SK-N-SH treated with all-trans-retinoic acid at 6 μM for 48 hours (cell line): ENCODE results near the gene RIC1.

Source experiments
- ATAC-seq: fragments of 200-7000 bp; cut with Tn5 transposase; 3 replicates; pipeline ENCODE4 v1.9.1; 2020; ENCODE audit warnings: mild to moderate bottlenecking, moderate library complexity
- BACH2 ChIP-seq: fragments of 250-450 bp; sonication (Bioruptor Pico); IDR thresholded peaks from 2 replicates; pipeline ENCODE4 v1.9.0; 2021; ENCODE audit warnings: mild to moderate bottlenecking, borderline replicate concordance
- CSDC2 ChIP-seq: fragments of 250-450 bp; sonication (Bioruptor Pico); IDR thresholded peaks from 2 replicates; pipeline ENCODE4 v1.5.0; 2020; ENCODE audit warnings: mild to moderate bottlenecking, moderate library complexity
- ESRRG ChIP-seq: fragments of 250-450 bp; sonication (Bioruptor Pico); IDR thresholded peaks from 2 replicates; pipeline ENCODE4 v1.6.1; 2021; ENCODE audit warnings: mild to moderate bottlenecking
- ISL1 ChIP-seq: fragments of 250-450 bp; sonication (Bioruptor Pico); IDR thresholded peaks from 2 replicates; pipeline ENCODE4 v2.1.2; 2022; ENCODE audit warnings: mild to moderate bottlenecking, moderate library complexity
- OSR1 ChIP-seq: fragments of 250-450 bp; sonication (Bioruptor Pico); IDR thresholded peaks from 2 replicates; pipeline ENCODE4 v1.8.0; 2022; ENCODE audit warnings: moderate library complexity, mild to moderate bottlenecking, inconsistent platforms
- PPARA ChIP-seq: fragments of 250-450 bp; sonication (Bioruptor Pico); IDR thresholded peaks from 2 replicates; pipeline ENCODE4 v1.5.0; 2020; ENCODE audit warnings: mild to moderate bottlenecking, borderline replicate concordance
- RARB ChIP-seq: fragments of 250-450 bp; sonication (Bioruptor Pico); IDR thresholded peaks from 2 replicates; pipeline ENCODE4 v1.8.0; 2021; ENCODE audit warnings: mild to moderate bottlenecking, moderate library complexity
- SNAI2 ChIP-seq: fragments of 250-450 bp; sonication (Bioruptor Pico); IDR thresholded peaks from 2 replicates; pipeline ENCODE4 v1.5.0; 2020; ENCODE audit warnings: mild to moderate bottlenecking, moderate library complexity
- TCF4 ChIP-seq: fragments of 250-450 bp; sonication (Bioruptor Pico); IDR thresholded peaks from 2 replicates; pipeline ENCODE4 v1.8.0; 2021; ENCODE audit warnings: mild to moderate bottlenecking, moderate library complexity, borderline replicate concordance
- TOX ChIP-seq: fragments of 250-450 bp; sonication (Bioruptor Pico); IDR thresholded peaks from 2 replicates; pipeline ENCODE4 v1.8.0; 2021; ENCODE audit warnings: mild to moderate bottlenecking, moderate library complexity, borderline replicate concordance
- ZC3H10 ChIP-seq: fragments of 250-450 bp; sonication (Bioruptor Pico); IDR thresholded peaks from 2 replicates; pipeline ENCODE4 v1.5.1; 2021; ENCODE audit warnings: mild to moderate bottlenecking, moderate library complexity
- ZFP3 ChIP-seq: fragments of 250-450 bp; sonication (Bioruptor Pico); IDR thresholded peaks from 2 replicates; pipeline ENCODE4 v1.5.0; 2020; ENCODE audit warnings: mild to moderate bottlenecking, moderate library complexity
- ZFP30 ChIP-seq: fragments of 450-650 bp; formaldehyde crosslinking; IDR thresholded peaks from 2 replicates; pipeline ENCODE4 v1.5.0; 2022; ENCODE audit warnings: mild to moderate bottlenecking, moderate library complexity
- ZNF565 ChIP-seq: fragments of 450-650 bp; formaldehyde crosslinking; conservative IDR thresholded peaks from 2 replicates; pipeline ENCODE4 v1.5.0; 2020; ENCODE audit warnings: low read depth, mild to moderate bottlenecking, moderate library complexity
- ZNF70 ChIP-seq: fragments of 450-650 bp; formaldehyde crosslinking; IDR thresholded peaks from 2 replicates; pipeline ENCODE4 v1.5.0; 2020; ENCODE audit warnings: mild to moderate bottlenecking, moderate library complexity
- ZNF8 ChIP-seq: fragments of 450-650 bp; formaldehyde crosslinking; IDR thresholded peaks from 2 replicates; pipeline ENCODE4 v1.5.0; 2020; ENCODE audit warnings: mild to moderate bottlenecking, moderate library complexity
- TF ChIP-seq, protein P1 (sequence below): fragments of 250-450 bp; sonication (Bioruptor Pico); IDR thresholded peaks from 2 replicates; pipeline ENCODE4 v1.8.0; 2020; ENCODE audit warnings: mild to moderate bottlenecking, moderate library complexity, borderline replicate concordance
- TF ChIP-seq, protein P2 (sequence below): fragments of 250-450 bp; sonication (Bioruptor Pico); IDR thresholded peaks from 2 replicates; pipeline ENCODE4 v1.5.0; 2020; ENCODE audit warnings: mild to moderate bottlenecking, moderate library complexity
- TF ChIP-seq, protein P3 (sequence below): fragments of 250-450 bp; sonication (Bioruptor Pico); IDR thresholded peaks from 2 replicates; pipeline ENCODE4 v1.5.1; 2020; ENCODE audit warnings: low read depth, mild to moderate bottlenecking, moderate library complexity
- TF ChIP-seq, protein P4 (sequence below): fragments of 250-450 bp; sonication (Bioruptor Pico); IDR thresholded peaks from 2 replicates; pipeline ENCODE4 v1.5.1; 2021; ENCODE audit warnings: mild to moderate bottlenecking, moderate library complexity
- TF ChIP-seq, protein P5 (sequence below): fragments of 250-450 bp; sonication (Bioruptor Pico); IDR thresholded peaks from 2 replicates; pipeline ENCODE4 v1.8.0; 2021; ENCODE audit warnings: low read depth, mild to moderate bottlenecking, moderate library complexity, borderline replicate concordance

RIC1 gene

DNA sequence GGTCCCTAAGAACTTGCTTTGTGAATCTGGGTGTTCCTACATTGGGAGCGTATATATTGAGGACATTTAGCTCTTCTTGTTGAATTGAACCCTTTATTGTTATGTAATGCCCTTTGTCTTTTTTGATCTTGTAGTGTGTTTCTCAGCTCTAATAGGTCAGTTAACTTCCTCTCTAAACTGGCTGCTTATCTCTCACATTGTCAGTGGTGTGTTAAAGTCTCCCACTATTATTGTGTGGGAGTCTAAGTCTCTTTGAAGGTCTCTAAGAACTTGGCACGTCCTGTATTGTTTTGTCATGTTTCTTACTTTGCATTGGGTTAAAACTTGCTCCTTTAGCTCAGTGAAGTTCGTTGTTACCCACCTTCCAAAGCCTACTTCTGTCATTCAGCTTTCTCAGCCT lies 36.2 kb downstream of the RIC1 start:
- no peak for ATAC-seq

DNA sequence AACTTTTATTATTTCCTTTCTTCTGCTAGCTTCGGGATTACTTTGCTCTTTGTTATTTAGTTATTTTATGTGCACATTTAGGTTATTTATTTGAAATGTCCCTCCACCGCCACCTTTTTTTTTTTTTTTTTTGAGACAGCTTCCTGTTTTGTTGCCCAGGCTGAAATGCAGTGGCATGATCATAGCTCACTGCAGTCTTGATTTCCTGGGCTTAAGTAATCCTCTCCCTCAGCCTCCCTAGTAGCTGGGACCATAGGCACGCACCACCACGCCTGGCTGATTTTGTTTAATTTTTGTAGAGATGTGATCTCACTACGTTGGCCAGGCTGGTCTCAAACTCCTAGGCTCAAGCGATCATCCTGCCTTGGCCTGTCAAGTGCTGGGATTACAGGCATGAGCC lies 38.5 kb downstream of the RIC1 start:
- ATAC-seq: no peak
- TF ChIP-seq SNAI2 (no peak), PPARA (CRISPR knock-in tag) (no peak), CSDC2 (CRISPR knock-in tag) (no peak), ESRRG (no peak), ISL1 (CRISPR knock-in tag) (no peak), RARB (CRISPR knock-in tag) (no peak), ZNF565 (CRISPR knock-in tag) (no peak), TOX (CRISPR knock-in tag) (no peak), ZNF8 (CRISPR knock-in tag) (no peak), ZFP3 (no peak), ZNF70 (CRISPR knock-in tag) (no peak), OSR1 (CRISPR knock-in tag) (no peak), BACH2 (CRISPR knock-in tag) (no peak)
- TF ChIP-seq, protein P1, sequence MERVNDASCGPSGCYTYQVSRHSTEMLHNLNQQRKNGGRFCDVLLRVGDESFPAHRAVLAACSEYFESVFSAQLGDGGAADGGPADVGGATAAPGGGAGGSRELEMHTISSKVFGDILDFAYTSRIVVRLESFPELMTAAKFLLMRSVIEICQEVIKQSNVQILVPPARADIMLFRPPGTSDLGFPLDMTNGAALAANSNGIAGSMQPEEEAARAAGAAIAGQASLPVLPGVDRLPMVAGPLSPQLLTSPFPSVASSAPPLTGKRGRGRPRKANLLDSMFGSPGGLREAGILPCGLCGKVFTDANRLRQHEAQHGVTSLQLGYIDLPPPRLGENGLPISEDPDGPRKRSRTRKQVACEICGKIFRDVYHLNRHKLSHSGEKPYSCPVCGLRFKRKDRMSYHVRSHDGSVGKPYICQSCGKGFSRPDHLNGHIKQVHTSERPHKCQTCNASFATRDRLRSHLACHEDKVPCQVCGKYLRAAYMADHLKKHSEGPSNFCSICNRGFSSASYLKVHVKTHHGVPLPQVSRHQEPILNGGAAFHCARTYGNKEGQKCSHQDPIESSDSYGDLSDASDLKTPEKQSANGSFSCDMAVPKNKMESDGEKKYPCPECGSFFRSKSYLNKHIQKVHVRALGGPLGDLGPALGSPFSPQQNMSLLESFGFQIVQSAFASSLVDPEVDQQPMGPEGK (CRISPR knock-in tag): no peak
- TF ChIP-seq, protein P2, sequence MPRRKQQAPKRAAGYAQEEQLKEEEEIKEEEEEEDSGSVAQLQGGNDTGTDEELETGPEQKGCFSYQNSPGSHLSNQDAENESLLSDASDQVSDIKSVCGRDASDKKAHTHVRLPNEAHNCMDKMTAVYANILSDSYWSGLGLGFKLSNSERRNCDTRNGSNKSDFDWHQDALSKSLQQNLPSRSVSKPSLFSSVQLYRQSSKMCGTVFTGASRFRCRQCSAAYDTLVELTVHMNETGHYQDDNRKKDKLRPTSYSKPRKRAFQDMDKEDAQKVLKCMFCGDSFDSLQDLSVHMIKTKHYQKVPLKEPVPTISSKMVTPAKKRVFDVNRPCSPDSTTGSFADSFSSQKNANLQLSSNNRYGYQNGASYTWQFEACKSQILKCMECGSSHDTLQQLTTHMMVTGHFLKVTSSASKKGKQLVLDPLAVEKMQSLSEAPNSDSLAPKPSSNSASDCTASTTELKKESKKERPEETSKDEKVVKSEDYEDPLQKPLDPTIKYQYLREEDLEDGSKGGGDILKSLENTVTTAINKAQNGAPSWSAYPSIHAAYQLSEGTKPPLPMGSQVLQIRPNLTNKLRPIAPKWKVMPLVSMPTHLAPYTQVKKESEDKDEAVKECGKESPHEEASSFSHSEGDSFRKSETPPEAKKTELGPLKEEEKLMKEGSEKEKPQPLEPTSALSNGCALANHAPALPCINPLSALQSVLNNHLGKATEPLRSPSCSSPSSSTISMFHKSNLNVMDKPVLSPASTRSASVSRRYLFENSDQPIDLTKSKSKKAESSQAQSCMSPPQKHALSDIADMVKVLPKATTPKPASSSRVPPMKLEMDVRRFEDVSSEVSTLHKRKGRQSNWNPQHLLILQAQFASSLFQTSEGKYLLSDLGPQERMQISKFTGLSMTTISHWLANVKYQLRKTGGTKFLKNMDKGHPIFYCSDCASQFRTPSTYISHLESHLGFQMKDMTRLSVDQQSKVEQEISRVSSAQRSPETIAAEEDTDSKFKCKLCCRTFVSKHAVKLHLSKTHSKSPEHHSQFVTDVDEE (CRISPR knock-in tag): no peak
- TF ChIP-seq, protein P3, sequence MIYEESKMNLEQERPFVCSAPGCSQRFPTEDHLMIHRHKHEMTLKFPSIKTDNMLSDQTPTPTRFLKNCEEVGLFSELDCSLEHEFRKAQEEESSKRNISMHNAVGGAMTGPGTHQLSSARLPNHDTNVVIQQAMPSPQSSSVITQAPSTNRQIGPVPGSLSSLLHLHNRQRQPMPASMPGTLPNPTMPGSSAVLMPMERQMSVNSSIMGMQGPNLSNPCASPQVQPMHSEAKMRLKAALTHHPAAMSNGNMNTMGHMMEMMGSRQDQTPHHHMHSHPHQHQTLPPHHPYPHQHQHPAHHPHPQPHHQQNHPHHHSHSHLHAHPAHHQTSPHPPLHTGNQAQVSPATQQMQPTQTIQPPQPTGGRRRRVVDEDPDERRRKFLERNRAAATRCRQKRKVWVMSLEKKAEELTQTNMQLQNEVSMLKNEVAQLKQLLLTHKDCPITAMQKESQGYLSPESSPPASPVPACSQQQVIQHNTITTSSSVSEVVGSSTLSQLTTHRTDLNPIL (CRISPR knock-in tag): no peak
- TF ChIP-seq, protein P4, sequence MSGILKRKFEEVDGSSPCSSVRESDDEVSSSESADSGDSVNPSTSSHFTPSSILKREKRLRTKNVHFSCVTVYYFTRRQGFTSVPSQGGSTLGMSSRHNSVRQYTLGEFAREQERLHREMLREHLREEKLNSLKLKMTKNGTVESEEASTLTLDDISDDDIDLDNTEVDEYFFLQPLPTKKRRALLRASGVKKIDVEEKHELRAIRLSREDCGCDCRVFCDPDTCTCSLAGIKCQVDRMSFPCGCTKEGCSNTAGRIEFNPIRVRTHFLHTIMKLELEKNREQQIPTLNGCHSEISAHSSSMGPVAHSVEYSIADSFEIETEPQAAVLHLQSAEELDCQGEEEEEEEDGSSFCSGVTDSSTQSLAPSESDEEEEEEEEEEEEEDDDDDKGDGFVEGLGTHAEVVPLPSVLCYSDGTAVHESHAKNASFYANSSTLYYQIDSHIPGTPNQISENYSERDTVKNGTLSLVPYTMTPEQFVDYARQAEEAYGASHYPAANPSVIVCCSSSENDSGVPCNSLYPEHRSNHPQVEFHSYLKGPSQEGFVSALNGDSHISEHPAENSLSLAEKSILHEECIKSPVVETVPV (CRISPR knock-in tag): no peak

More for the DNA sequence above, 36.2 kb downstream of the RIC1 start:
- TF ChIP-seq, protein P5, sequence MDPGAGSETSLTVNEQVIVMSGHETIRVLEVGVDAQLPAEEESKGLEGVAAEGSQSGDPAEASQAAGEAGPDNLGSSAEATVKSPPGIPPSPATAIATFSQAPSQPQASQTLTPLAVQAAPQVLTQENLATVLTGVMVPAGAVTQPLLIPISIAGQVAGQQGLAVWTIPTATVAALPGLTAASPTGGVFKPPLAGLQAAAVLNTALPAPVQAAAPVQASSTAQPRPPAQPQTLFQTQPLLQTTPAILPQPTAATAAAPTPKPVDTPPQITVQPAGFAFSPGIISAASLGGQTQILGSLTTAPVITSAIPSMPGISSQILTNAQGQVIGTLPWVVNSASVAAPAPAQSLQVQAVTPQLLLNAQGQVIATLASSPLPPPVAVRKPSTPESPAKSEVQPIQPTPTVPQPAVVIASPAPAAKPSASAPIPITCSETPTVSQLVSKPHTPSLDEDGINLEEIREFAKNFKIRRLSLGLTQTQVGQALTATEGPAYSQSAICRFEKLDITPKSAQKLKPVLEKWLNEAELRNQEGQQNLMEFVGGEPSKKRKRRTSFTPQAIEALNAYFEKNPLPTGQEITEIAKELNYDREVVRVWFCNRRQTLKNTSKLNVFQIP (CRISPR knock-in tag): no peak
- TF ChIP-seq TCF4 (CRISPR knock-in tag) (no peak), ZNF565 (CRISPR knock-in tag) (no peak), BACH2 (CRISPR knock-in tag) (no peak), ZFP30 (CRISPR knock-in tag) (no peak), ZC3H10 (CRISPR knock-in tag) (no peak), TOX (CRISPR knock-in tag) (no peak), ESRRG (no peak), ZNF70 (CRISPR knock-in tag) (no peak), RARB (CRISPR knock-in tag) (no peak), SNAI2 (no peak)
- TF ChIP-seq, protein P2 (CRISPR knock-in tag): no peak
- TF ChIP-seq, all 23 proteins: peak for 0
